ENCODE measurements around the gene CDT1.

DNA sequence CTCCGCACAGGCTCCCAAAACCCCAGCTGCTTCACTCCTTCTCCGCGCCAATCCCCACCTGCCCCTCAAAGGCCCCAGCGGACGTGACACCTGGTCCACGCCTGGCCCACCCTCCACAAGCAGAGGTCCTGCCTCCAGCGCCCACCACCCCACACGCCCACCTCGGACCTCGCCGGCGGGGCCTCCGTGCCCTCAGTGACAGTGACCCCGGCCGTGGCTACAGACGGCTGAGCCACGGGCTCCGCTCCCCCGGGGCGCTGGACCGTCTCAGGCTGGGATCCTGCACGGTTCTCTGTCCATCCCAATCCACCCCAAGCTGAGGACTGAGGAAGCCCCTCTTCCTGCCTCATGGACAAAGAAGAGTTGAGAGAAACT is 43.6 kb upstream of the CDT1 start:
- TF ChIP-seq, protein P1, sequence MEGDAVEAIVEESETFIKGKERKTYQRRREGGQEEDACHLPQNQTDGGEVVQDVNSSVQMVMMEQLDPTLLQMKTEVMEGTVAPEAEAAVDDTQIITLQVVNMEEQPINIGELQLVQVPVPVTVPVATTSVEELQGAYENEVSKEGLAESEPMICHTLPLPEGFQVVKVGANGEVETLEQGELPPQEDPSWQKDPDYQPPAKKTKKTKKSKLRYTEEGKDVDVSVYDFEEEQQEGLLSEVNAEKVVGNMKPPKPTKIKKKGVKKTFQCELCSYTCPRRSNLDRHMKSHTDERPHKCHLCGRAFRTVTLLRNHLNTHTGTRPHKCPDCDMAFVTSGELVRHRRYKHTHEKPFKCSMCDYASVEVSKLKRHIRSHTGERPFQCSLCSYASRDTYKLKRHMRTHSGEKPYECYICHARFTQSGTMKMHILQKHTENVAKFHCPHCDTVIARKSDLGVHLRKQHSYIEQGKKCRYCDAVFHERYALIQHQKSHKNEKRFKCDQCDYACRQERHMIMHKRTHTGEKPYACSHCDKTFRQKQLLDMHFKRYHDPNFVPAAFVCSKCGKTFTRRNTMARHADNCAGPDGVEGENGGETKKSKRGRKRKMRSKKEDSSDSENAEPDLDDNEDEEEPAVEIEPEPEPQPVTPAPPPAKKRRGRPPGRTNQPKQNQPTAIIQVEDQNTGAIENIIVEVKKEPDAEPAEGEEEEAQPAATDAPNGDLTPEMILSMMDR (conservative IDR thresholded peaks at IDR 0.05 in 1 of 2, IDR thresholded peaks at IDR 0.05 in 1 of 2; ENCODE audit: extremely low read depth in 1 of 2, insufficient read depth in 1 of 2, low read depth in 1 of 2, low read length in 2 of 2): no peak
- no peak for TF ChIP-seq EZH2 (IDR thresholded peaks at IDR 0.05; ENCODE audit: borderline replicate concordance, low read length)
